ENCODE measurements around the gene ANKRD16. TPM values are rescaled to one million over a fixed set of nuclear protein-coding genes. Genes with fewer than 3 reads are reported as not detected.

Gene ANKRD16
- total RNA-seq, result 10 to 100 TPM in 1 of 4 donors, 1 to 10 TPM in 3; 8.6 to 11.4 (median 9.4) TPM
- 1 to 10 TPM; 1.6 to 6.1 (median 5.4) TPM for polyA plus RNA-seq

- peak; percentile 45 to 88 (median 84) for TF ChIP-seq POLR2AphosphoS5 (IDR thresholded peaks at IDR 0.05)
- peak; percentile 57 to 62 for TF ChIP-seq POLR2A (IDR thresholded peaks at IDR 0.05)
- no peak for TF ChIP-seq CTCF (IDR thresholded peaks at IDR 0.05)
- DNase-seq, result peak; percentile 99
- intact Hi-C loops (cut with DNase I), result loop anchor here (1.0 to 10.0 kb wide), 3 partner anchors 78 to 1895 kb away; partner anchors contain the start of genes ATP5F1C, GDI2, KIN and TASOR2
- H3K27ac ChIP-seq, result peak within 1 kb of the TSS; percentile 81 to 94 (median 90)
- H3K4me3 ChIP-seq, result peak within 1 kb of the TSS; percentile 82 to 91 (median 84)
- WGBS, 2 donors, result 1% methylated on average over 109 of the region's 109 CpGs
- H3K36me3 ChIP-seq, result peaks cover 0 to 35% (median 5%) of the 10 kb centered on the region in 4 donors
- H3K4me1 ChIP-seq, result peaks cover 0 to 49% (median 43%) of the 10 kb centered on the region in 4 donors
- H3K9me3 ChIP-seq, result no peaks in the 10 kb centered on the region
- no peaks in the 10 kb centered on the region for H3K27me3 ChIP-seq
Measured at GRCh38 chr10:5889624-5890451, at the start of gene ANKRD16, which contains the start of gene FBH1. Gene ANKRD16 (minus strand): TSS chr10:5889893. CDS start chr10:5889354, 539 bp downstream. Gene FBH1 (plus strand): TSS chr10:5890243. CDS start chr10:5890346, 103 bp downstream.

- H3K9me3 ChIP-seq, result no peaks in the 10 kb centered on the region
- 92 to 94% methylated on average over 12 of the region's 12 CpGs for WGBS, 2 donors
- intact Hi-C loops (cut with DNase I), result no loop called here
- no peak for DNase-seq
- no peak overlapping the region for H3K27ac ChIP-seq
- TF ChIP-seq POLR2AphosphoS5 (IDR thresholded peaks at IDR 0.05), result no peak
- H3K4me1 ChIP-seq, result peaks cover 0 to 7% (median under 1%) of the 10 kb centered on the region in 4 donors
- no peaks in the 10 kb centered on the region for H3K27me3 ChIP-seq
- peaks cover 6 to 52% (median 17%) of the 10 kb centered on the region in 4 donors for H3K36me3 ChIP-seq
- no peak overlapping the region for H3K4me3 ChIP-seq
Measured at GRCh38 chr10:5938291-5938690, 48.6 kb upstream of the ANKRD16 start.

GRCh38 chr10:5937016-5937415 is 47.3 kb upstream of the ANKRD16 start:
- Histone ChIP-seq H3K4me3 (no peak overlapping the region), H3K9me3 (no peaks in the 10 kb centered on the region), H3K36me3 (peaks cover 6 to 64% (median 17%) of the 10 kb centered on the region in 4 donors), H3K4me1 (peaks cover 0 to 4% (median 0%) of the 10 kb centered on the region in 4 donors), H3K27me3 (no peaks in the 10 kb centered on the region), H3K27ac (no peak overlapping the region)
- 97% methylated on average over 18 of the region's 18 CpGs for WGBS, 2 donors
- intact Hi-C loops (cut with DNase I), result no loop called here
- no peak for DNase-seq
- TF ChIP-seq EP300 (IDR thresholded peaks at IDR 0.05) (no peak), POLR2AphosphoS5 (IDR thresholded peaks at IDR 0.05) (no peak), CTCF (IDR thresholded peaks at IDR 0.05) (no peak), POLR2A (IDR thresholded peaks at IDR 0.05) (no peak)

- 94 to 96% methylated on average over 10 of the region's 10 CpGs for WGBS, 2 donors
- intact Hi-C loops (cut with DNase I), result no loop called here
- Histone ChIP-seq H3K4me3 (no peak overlapping the region), H3K27me3 (no peaks in the 10 kb centered on the region), H3K27ac (no peak overlapping the region), H3K36me3 (peaks cover 6 to 78% (median 19%) of the 10 kb centered on the region in 4 donors), H3K4me1 (no peaks in the 10 kb centered on the region), H3K9me3 (no peaks in the 10 kb centered on the region)
- no peak for DNase-seq
- no peak for TF ChIP-seq CTCF (IDR thresholded peaks at IDR 0.05)
- no peak for TF ChIP-seq POLR2A (IDR thresholded peaks at IDR 0.05)
- TF ChIP-seq POLR2AphosphoS5 (IDR thresholded peaks at IDR 0.05), result no peak
- no peak for TF ChIP-seq EP300 (IDR thresholded peaks at IDR 0.05)
Measured at GRCh38 chr10:5935628-5936027, 45.9 kb upstream of the ANKRD16 start.

- Histone ChIP-seq H3K4me1 (no peaks in the 10 kb centered on the region), H3K27me3 (no peaks in the 10 kb centered on the region), H3K4me3 (no peak overlapping the region), H3K36me3 (peaks cover 6 to 94% (median 29%) of the 10 kb centered on the region in 4 donors), H3K27ac (no peak overlapping the region), H3K9me3 (no peaks in the 10 kb centered on the region)
- intact Hi-C loops (cut with DNase I), result no loop called here
- 96 to 97% methylated on average over 14 of the region's 14 CpGs for WGBS, 2 donors
- DNase-seq, result no peak
- TF ChIP-seq POLR2AphosphoS5 (IDR thresholded peaks at IDR 0.05) (no peak), EP300 (IDR thresholded peaks at IDR 0.05) (no peak), CTCF (IDR thresholded peaks at IDR 0.05) (no peak), POLR2A (IDR thresholded peaks at IDR 0.05) (no peak)
Measured at GRCh38 chr10:5933909-5934546, 44.3 kb upstream of the ANKRD16 start.
